HG03095 (cell line): Measurements from ENCODE around the gene PGM1.
A peak's percentile ranks its signal among the peaks of the same experiment; 100 is the strongest.
"Not testable (repeated sequence)": the region's sequence is repeated elsewhere in the genome, so short reads cannot be mapped to it uniquely, and the experiment has no call there.

ENCODE experiments used
- ATAC-seq: cut with Tn5 transposase; IDR thresholded peaks from one replicate; pipeline ENCODE4 v1.9.1; 2021; ENCODE audit warnings: moderate library complexity; ENCODE audit not compliant: unreplicated experiment

The PGM1 gene

GRCh38 chr1:63593303-63593885 is at the start of gene PGM1:
Gene PGM1 (plus strand): TSS chr1:63593411. CDS start chr1:63593489, 78 bp downstream.
- peak; percentile 77 for ATAC-seq

DNA sequence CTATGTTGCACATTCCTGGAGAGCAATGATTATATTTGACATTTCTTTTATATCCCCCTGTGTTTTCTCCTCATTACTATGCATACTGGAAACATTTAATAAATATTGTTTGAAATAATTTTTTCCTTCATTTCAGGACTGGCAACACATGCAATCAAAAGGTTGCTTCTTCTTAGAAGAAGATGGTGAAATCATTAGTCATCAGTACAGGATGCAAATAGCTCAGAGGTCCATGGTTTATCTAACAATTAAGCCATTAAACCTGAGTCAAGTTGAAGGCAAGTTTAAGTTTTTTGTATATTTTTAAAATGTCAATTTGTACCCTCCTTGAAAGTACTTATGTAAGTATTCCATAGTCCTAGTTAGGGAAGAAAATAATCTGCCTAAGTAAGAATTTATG is 47.4 kb upstream of the PGM1 start:
- no peak for ATAC-seq

DNA sequence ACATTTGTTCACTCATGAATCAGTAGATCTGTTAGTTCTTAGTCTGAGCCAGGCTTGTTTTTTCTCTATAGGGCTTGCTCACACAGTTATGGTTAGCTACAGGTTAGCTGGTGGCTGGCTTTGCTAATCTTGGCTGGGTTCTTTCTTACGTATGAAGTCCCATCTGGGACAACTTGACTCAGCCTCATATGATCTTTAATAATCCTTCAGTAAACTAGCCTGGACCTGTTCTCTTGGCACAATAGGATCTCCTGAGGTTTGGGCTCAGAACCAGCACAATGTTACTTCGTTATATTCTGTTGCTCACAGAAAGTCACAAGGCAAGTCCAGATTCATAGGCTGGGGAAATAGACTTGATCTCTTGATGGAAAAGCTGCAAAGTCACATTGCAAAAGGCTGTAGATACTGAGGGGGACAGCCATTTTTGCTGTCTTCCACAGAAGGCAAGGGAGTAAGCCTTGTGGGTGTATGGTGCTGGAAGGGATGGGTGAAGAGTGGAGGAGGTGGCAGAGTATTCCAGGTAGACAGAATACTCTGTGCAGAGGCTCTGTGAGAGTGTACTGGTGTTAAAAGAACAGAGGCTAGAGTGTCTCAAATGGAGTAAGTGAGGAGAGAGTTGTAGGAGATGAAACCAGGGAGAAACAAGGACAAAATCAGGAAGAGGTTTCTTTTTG is 45.5 kb upstream of the PGM1 start:
- ATAC-seq, result no peak

DNA sequence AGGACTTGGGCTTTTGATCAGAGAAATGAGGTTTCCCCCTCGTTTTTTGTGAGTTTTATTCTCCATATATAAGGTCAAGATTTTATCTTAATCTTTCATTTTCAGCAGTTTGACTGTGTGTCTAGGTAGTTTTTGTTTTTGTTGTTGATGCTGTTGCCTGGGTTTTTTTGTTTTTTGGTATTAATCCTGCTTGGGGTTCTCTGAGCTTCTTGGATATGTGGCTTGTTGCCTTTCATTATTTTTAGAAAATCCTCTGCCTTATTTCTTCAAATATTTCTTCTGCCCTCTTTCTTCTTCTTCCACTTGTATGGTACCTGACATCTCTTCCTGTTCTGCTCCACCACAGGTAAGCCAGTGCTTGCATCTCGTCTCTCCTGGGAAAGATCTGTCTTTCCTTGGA is 44.9 kb upstream of the PGM1 start:
- no peak for ATAC-seq

GRCh38 chr1:63548877-63549276 is 44.3 kb upstream of the PGM1 start:
- no peak for ATAC-seq

- no peak for ATAC-seq
Measured at GRCh38 chr1:63555480-63555879, 37.7 kb upstream of the PGM1 start.

DNA sequence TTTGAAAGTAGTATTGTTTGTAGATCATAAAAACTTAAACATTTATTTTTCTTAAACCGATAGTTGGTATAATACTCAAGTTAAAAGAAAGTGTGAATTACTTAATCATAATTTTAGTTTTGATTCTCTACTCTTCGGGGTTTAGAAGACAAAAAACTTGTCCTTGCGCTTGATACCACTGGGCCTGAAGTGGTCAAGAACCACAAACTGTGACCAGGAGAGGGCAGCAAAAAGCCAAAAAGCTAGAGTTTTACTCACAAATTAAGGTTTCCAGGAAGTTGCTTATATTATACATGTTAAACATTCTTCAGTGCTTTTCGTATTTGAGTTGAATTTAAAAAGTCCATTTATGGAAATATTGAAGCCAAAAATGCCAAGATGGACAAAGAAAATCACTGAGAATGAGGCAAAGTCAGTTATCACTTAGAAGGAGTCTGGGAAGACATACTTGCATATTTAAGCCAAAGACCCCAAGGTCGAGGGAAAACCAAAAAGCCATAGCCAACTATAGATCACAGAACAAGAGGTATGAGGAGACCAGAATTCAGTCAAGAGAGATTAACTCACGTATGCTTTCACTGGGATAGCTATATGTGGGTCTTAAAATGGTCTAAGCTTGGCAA is 35.7 kb upstream of the PGM1 start:
- ATAC-seq, result no peak

- no peak for ATAC-seq
Measured at GRCh38 chr1:63559357-63559756, 33.9 kb upstream of the PGM1 start.

- no peak for ATAC-seq
Measured at GRCh38 chr1:63563745-63564144, 29.5 kb upstream of the PGM1 start.

GRCh38 chr1:63569068-63569467 is 24.1 kb upstream of the PGM1 start:
- ATAC-seq, result no peak

DNA sequence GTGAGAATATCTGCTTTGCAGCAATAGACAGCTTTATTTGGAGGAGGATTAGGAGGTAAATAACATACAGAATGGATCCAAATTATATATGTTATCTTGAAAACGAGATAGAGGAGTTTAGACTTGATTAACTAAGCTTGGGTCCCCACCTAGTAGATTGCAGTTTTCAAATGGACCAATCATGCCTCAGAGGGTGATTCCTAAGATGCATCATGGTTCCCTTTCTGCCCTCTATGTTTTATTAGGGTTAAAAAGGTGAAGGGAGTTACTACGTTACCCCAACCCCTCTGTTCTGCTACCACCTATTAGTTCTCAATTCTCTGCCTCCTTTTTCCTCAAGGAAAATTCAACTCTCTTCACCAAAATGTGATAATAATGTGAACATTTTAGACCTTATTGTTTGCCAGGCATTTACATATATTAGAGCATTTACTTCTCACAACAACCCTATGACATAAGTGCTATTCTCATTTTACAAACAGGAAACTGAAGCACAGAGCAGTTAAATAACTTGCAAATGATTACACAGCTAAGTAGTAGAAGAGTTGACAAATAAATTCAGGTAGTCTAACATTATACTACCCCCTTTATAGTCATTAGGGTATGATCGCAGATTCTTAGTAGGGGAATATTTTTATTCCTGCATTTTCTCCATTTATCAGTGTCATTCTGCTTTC is 23.4 kb upstream of the PGM1 start:
- ATAC-seq, result no peak

DNA sequence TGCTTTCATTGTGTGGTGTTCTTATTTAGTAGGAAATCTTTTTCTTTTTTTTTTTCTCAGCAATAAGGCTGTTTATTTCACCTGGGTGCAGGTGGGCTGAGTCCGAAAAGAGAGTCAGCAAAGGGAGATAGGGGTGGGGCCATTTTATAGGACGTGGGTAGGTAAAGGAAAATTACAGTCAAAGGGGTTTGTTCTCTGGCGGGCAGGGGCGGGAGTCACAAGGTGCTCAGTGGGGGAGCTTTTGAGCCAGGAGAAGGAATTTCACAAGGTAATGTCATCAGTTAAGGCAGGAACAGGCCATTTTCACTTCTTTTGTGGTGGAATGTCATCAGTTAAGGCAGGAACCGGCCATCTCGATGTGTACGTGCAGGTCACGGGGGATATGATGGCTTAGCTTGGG is 20.5 kb upstream of the PGM1 start:
- ATAC-seq, result not testable (repeated sequence)

DNA sequence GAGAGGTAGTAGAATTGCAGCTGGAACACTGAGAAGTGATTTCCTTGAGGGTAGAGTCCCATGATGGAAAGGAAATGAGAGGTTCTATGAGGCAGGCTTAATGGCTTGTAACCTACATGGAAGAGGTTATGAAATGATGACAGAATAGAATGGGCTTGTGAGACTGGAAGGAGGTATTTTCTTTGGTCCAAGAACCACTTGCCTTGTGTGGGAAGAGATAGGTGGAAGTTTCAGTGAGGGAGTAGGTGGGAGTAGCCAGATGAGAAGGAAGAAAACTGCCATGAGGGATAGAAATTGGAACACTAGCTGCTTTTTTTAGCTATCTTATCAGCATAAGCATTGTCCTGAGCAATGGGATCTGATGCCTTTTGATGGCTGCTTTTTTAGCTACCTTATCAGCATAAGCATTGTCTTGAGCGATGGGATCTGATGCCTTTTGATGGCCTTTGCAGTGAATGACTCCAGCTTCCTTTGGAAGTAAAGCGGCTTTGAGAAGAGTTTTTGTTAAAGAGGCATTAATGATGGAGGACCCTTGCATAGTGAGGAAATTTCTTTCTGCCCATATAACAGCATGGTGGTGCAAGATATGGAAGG is 18.9 kb upstream of the PGM1 start:
- not testable (repeated sequence) for ATAC-seq

- ATAC-seq, result no peak
Measured at GRCh38 chr1:63575340-63575826, 17.8 kb upstream of the PGM1 start.

DNA sequence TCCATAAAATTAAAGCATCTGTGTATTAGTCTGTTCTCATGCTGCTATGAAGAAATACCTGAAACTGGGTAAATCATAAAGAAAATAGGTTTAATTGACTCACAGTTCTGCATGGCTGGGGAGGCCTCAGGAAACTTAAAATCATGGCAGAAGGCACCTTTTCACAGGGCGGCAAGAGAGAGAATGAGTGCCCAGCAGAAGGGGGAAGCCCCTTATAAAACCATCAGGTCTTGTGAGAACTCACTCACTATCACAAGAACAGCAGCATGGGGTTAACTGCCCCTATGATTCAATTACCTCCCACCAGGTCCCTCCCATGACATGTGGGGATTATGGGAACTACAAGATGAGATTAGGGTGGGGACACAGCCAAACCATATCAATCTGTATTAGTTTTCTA is 6.9 kb upstream of the PGM1 start:
- not testable (repeated sequence) for ATAC-seq

GRCh38 chr1:63590166-63590560 is 3.0 kb upstream of the PGM1 start:
- no peak for ATAC-seq

DNA sequence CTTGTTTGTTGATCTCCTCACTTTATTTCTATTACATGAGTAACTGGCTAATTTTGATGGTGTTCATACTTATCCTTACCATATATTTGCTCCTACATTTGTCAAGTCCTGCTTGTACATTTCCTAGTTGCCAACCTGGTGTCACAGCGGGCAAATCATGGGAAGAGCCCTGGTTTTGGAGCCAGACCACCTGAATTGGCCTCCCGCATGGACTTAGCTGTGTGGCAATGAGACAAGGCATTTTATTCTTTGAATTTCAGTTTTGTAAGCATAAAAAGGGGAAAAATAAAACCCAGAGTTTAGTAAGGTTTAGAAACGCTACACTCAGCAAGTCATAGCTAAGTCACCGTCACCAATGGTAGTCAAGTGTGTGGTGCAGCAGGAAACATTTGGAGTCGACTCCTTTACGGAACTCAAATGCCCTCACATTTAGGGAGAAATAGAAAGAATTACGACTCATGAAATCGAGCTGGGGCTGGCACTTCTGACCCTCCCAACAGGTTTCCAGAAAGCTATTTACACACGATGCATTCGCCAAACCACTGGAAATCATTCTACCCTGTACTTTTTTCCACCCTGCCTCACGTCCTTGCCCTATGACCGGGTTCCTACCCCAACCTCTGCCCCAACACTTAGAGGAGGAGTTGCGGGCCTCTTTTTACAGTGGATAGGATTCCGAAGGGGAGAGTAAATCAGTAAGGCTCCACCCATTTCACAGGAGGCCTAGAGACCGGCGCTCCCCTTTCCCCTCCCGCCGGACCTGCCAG is 492 bp upstream of the PGM1 start:
- no peak for ATAC-seq

DNA sequence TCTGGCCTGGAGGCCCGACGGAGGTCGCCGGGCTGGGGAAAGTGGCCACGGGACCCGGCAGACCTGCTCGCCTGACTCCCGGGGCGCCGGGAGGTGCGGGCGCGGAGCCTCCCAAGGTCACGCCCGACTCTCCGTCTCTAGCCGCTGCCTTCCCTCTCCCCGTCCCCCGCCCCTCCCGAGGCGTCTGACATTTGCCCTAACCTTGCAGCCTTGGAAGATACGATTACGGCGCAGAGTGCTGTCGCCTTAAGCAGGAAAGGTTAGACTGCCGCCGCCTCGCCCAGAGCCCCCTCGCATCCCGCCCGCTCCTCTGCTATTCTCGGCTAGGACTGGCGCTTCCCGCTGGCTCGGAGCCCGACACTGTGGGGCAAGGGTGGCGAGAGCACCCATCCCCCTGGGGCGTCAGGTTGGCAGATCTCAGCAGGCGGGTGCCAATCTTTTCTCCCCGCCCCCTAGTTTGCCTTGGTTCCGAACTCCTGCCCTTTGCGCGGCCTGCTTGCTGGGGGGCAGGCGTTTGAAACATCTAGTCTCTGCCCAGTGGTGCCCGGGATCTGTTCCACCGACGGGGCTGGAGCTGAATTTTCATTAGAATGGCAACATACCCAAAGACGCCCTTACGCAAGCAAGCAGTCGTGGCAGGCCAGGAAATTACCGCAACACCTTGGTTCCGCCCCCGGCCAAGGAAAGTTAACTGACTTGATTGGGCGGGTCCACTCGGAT is 835 bp downstream of the PGM1 start:
- peak; percentile 40 for ATAC-seq

GRCh38 chr1:63595435-63595834 is 2.2 kb downstream of the PGM1 start:
- no peak for ATAC-seq

- ATAC-seq, result no peak
Measured at GRCh38 chr1:63599799-63600198, 6.6 kb downstream of the PGM1 start.
